ENCODE results near the gene VRK3. TPM values are rescaled to one million over a fixed set of nuclear protein-coding genes. Genes with fewer than 3 reads are reported as not detected.

VRK3 gene, protein sequence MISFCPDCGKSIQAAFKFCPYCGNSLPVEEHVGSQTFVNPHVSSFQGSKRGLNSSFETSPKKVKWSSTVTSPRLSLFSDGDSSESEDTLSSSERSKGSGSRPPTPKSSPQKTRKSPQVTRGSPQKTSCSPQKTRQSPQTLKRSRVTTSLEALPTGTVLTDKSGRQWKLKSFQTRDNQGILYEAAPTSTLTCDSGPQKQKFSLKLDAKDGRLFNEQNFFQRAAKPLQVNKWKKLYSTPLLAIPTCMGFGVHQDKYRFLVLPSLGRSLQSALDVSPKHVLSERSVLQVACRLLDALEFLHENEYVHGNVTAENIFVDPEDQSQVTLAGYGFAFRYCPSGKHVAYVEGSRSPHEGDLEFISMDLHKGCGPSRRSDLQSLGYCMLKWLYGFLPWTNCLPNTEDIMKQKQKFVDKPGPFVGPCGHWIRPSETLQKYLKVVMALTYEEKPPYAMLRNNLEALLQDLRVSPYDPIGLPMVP
- total RNA-seq: 19.3 TPM in 2 replicates

DNA sequence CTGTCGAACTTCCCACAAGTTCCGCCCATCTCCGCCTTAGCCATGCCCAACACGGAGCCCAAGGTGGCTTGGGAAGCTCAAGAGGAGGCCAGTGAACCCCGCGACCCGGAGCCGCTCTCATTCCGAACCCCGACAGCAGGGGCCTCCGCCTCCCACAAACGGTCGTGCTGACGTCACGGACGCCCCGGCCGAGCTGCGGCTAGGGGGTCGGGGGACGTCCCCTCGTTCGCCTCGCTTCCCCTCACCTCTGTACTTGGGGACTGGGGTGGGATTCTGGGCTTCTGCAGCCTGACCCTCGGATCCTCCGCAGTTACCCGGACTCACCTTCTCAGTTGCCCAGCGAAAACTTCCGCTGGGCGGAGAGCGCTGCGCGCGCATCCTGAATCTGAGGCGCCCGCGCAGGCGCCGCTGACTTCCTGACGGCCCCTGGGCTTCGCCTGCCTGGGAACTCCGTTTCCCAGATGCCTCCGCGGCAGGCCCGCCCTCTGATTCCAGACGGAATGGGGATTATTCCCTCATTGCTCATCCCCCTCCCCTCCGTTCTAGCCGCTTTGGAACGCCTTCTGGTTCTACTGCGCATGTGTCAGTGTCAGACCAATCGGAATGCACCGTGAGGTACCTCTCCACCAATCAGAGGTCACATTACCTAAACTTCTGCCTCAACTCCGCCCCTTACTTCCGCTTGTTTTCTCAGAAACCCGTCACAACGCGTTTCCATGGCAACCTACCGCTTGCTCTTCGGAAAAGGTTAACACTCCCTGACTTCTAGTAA lies at the start of gene VRK3:
Gene VRK3, minus strand, starts transcription at position 351 of the 772 bp plus-strand sequence. CDS start 9,210 bp downstream, outside the sequence.

DNA sequence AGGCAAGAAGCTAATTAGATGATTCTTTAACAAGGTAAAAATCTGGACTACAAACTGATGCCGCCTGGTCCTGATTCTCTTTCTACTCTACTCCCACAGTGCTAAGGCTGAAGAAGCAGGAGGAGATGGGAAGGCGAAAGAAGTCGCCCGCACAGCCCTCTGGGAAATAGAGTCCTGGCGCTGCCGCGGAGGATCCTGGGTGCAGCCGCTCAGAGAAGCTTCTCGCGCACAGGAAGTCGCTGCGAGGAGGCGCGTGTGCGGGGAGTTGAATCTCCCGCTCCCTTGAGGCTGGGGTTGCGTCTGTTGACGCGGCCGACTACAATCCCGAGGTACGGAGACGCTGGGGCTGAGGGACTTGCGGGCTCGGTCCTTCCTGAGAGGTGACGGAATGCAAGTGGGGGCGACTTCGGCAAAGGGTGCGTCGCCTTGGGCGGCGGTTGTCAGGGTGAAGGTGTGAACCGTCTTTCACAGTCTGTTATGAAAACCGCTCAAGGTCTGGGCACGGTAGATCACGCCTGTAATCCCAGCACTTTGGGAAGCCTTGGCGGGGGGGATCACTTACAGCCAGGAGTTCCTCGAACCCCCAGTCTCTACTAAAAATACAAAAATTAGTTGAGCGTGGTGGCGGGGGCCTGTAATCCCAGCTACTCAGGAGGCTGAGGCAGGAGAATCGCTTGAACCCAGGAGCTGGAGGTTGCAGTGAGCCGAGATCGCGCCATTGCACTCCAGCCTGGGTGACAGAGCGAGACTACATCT lies 800 bp upstream of the VRK3 start, which contains the start of gene ZNF473:
Gene ZNF473, plus strand, starts transcription at position 212 of the 756 bp plus-strand sequence. CDS start 5,078 bp downstream, outside the sequence.

DNA sequence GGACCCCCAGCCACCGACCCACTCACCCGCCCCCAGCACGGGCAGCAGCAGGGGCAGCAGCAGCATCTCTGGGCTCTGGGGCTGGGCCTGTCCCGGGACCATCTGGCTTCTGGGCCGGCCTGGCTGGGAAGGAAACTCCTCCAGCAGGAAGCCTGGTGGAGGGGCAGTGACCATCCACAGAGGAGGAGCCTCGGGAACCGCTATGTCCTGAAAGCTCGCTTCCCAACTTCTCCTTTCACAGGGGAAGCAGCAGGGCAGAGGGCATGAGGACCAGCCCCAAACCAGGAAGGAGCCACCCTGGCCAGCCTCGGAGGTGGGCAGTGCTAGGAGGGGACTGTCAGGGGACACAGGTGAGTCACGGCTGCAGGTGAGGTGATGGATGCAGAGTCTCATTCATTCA lies 64.2 kb downstream of the VRK3 start, which contains the start of gene SIGLEC11:
Gene SIGLEC11, minus strand, starts transcription at position 193 of the 400 bp plus-strand sequence. Its CDS starts 91 bp downstream, at position 102.

DNA sequence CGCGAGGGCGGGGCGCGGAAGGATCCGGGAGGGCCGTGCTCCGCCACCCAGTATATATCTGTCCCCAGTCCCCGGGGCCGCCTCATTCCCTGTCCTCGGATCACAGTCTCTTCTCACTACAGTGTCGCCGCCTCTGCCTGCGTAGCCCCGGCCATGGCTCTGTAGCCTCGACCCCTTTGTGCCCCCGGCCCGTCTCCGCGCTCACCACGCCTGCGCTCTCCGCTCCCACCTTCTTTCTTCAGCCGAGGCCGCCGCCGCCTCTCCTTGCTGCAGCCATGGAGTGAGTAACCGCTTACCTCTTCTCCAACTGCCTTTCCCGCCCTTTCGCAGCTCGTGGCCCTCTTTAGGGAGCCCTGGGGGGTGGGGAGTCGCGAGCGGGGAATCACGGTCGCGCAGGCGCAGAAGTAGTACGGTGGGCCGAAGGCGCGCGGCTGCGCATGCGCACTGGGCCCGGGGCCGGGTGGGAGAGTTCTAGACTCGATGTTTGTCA lies 96.0 kb downstream of the VRK3 start, which contains the start of the genes ATF5 and NUP62:
Gene ATF5, plus strand, starts transcription at position 85 of the 490 bp plus-strand sequence. CDS start 1,646 bp downstream, outside the sequence.
Gene NUP62, minus strand, starts transcription at position 384 of the 490 bp plus-strand sequence. CDS start 19,697 bp downstream, outside the sequence.

Other genes with a start within 250 kb of the VRK3 start
- 23.8 and 26.1 TPM in 2 replicates for gene FUZ, start 212.1 kb downstream of the VRK3 start, total RNA-seq
- 11.1 and 16.8 TPM in 2 replicates for gene MED25, start 207.1 kb downstream of the VRK3 start, total RNA-seq
- 47.9 and 61.5 TPM in 2 replicates for gene PTOV1, start 174.2 kb downstream of the VRK3 start, total RNA-seq
- 26.9 and 33.4 TPM in 2 replicates for gene PNKP, start 157.8 kb downstream of the VRK3 start, total RNA-seq
- gene AKT1S1, start 148.0 kb downstream of the VRK3 start, total RNA-seq: 7.5 and 12.1 TPM in 2 replicates
- gene TBC1D17, start 147.7 kb downstream of the VRK3 start, total RNA-seq: 7.5 and 10.2 TPM in 2 replicates
- 0.14 and 0.46 TPM in 2 replicates for gene IL4I1, start 128.5 kb downstream of the VRK3 start, total RNA-seq
- gene ATF5, start 96.2 kb downstream of the VRK3 start, total RNA-seq: 15.5 and 16.3 TPM in 2 replicates
- 7.1 and 13.4 TPM in 2 replicates for gene NUP62, start 95.9 kb downstream of the VRK3 start, total RNA-seq
- gene SIGLEC11, start 64.2 kb downstream of the VRK3 start, total RNA-seq: not detected in 2 replicates
- gene ZNF473, start 633 bp upstream of the VRK3 start, total RNA-seq: 4.6 and 5.2 TPM in 2 replicates
- gene IZUMO2, start 137.9 kb upstream of the VRK3 start, total RNA-seq: not detected in 2 replicates
- under 0.01 TPM in 1 of 2 replicates, not detected in the other for gene MYH14, start 178.2 kb upstream of the VRK3 start, total RNA-seq

Measured in smooth muscle cell of bladder (primary cell).